Esophagus squamous epithelium (tissue), 4 donors: ENCODE results near the gene RTN3.

Source experiments
- POLR2A ChIP-seq, 4 donors: fragments of 450-650 bp; IDR thresholded peaks; one replicate each; pipeline ENCODE4 v1.6.1; 2017; ENCODE audit warnings: antibody characterized with exemption in 4 of 4, mild to moderate bottlenecking in 4 of 4, moderate library complexity in 3 of 4
- TF ChIP-seq, protein P1 (sequence below), 6 experiments: fragments of 450-650 bp in 4 of 6; fragments of 200-600 bp in 2 of 6; sonication (generic) in 2 of 6; IDR thresholded peaks; one replicate each; pipeline ENCODE4 v1.5.1; 2016 to 2019; ENCODE audit warnings: antibody characterized with exemption in 6 of 6, mild to moderate bottlenecking in 4 of 6, moderate library complexity in 4 of 6

DNA sequence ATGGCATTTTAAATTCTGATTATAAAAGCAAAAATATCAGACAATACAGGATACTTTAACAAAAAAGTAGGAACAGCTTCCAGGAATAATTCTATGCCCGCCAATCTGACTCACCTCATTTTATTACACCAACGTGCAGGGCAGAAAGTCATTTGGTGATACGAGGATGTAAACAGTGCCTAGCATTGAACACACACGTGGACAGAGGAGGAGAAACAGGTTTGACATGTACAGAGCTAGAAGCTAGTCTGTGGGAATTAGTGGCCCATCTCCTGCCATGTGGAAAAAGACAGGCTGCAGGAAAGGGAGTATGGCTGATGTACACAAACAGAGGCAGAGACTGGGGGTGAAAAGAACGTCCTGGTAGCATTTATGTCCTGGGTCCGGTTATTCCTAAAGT, 123.0 kb downstream of the RTN3 start:
- TF ChIP-seq, protein P1, sequence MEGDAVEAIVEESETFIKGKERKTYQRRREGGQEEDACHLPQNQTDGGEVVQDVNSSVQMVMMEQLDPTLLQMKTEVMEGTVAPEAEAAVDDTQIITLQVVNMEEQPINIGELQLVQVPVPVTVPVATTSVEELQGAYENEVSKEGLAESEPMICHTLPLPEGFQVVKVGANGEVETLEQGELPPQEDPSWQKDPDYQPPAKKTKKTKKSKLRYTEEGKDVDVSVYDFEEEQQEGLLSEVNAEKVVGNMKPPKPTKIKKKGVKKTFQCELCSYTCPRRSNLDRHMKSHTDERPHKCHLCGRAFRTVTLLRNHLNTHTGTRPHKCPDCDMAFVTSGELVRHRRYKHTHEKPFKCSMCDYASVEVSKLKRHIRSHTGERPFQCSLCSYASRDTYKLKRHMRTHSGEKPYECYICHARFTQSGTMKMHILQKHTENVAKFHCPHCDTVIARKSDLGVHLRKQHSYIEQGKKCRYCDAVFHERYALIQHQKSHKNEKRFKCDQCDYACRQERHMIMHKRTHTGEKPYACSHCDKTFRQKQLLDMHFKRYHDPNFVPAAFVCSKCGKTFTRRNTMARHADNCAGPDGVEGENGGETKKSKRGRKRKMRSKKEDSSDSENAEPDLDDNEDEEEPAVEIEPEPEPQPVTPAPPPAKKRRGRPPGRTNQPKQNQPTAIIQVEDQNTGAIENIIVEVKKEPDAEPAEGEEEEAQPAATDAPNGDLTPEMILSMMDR (IDR thresholded peaks at IDR 0.05), result no peak
- no peak for TF ChIP-seq POLR2A (IDR thresholded peaks at IDR 0.05)
